ENCODE results near the gene TFEB.

The TFEB gene

DNA sequence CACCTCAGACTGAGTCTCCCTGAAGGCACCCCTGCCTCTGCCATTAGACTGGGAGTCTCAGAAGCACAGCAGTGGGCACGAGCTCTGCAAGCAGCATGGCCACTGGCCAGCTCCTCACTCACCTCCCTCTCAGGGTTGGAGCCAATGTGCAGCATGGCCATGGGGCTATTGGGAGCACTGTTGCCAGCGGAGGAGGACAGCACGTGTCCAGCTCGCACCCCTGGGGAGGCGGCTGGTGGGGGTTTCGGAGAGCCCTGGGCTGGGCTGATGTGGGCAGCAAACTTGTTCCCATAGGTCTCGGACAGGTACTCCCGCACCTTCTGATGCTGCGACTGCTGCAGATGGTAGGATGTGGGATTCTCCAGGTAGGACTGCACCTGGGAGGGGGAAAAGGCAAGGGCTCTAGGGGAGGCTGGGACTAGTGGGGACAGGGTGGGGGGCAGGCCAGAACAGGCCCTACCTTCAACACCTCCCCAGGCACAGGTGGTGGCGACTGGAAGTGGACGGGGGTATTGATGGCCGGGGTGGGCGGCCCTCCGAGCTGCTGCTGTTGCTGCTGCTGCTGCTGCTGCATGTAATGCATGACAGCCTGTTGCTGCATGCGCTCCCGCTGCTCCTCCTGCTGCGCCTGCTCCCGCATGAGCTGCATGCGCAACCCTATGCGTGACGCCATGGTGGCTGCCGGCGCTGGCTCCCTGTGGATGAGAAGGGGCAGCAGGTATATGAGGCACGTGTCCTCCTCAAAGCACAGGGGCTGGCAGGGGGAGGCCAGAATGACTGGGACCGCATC is 44.7 kb downstream of the TFEB start:
- no peak for DNase-seq (ENCODE audit: low spot score)

DNA sequence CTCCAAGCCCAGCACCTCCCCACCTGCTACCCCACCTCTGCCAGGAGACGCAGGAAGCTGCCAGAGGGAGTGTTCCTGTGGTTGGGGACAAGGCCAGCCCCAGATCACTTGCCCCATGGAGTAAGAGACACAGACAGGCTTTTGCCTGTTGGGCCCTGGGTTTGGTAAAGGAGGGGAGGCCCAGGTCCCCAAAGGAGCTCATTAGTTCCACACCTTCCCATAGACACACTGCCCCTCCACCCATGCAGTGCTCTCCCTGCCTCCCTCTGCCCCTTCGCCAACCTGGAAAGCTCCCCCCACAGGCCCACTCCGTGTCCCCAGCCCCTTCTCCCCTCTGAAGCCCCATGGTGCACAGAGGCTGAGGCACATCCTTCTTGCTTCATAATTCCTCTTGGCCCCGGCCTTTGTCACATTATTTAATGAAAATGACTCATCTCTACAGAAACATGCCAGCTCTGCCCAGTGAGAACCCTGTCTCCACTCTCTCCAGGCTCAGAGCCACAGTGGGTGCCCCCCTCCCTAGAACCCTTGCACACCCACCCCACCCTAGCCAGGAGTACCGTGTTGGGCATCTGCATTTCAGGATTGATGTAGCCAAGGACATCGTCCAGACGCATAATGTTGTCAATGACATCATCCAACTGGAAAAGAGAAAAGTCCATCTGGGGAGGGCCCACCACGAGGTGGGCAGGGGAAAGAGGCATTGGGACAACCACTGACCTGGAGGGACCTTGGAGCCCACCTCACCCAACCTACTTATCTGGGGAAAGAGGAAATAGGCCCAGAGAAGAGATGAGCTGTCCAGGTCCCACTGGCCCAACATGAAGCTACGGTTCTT is 46.0 kb downstream of the TFEB start:
- DNase-seq (ENCODE audit: low spot score): no peak

GRCh38 chr6:41688256-41688965 is 47.0 kb downstream of the TFEB start:
- no peak for DNase-seq (ENCODE audit: low spot score)

GRCh38 chr6:41687501-41688175 is 47.8 kb downstream of the TFEB start:
- no peak for DNase-seq (ENCODE audit: low spot score)

DNA sequence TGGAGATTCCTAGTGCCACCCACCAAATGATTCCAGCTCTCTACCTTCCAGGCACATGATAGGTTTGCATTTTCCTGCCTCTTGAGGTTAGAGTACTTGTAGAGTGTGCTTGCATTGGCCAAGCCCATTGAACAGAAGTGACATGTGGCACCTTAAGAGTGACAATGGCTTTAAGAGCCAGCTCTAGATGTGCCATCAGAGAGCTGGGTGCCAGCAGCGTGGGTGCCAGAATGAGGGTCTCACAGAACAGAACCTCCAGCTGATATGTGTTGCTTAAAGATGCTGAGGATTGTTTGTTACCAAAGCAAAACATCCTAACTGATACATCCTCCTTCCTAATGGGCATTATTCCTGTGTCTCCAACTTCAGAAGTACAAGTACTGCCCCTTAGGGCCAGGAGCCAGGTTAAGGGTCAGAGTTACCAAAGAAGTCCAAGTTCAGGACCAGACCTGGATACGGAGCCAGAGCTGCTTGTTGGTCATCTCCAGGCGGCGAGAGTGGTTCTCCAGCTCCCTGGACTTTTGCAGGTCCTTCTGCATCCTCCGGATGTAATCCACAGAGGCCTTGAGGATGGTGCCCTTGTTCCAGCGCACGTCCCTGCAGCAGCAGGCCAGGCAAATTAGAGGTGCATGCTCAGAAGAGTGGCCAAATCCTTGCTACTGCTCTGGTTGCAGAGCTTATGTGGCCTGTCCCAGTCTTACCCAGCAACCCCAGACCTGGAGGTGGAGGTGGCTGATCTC is 49.6 kb downstream of the TFEB start:
- DNase-seq (ENCODE audit: low spot score): no peak

GRCh38 chr6:41684311-41685180 is 50.9 kb downstream of the TFEB start:
- no peak for DNase-seq (ENCODE audit: low spot score)

DNA sequence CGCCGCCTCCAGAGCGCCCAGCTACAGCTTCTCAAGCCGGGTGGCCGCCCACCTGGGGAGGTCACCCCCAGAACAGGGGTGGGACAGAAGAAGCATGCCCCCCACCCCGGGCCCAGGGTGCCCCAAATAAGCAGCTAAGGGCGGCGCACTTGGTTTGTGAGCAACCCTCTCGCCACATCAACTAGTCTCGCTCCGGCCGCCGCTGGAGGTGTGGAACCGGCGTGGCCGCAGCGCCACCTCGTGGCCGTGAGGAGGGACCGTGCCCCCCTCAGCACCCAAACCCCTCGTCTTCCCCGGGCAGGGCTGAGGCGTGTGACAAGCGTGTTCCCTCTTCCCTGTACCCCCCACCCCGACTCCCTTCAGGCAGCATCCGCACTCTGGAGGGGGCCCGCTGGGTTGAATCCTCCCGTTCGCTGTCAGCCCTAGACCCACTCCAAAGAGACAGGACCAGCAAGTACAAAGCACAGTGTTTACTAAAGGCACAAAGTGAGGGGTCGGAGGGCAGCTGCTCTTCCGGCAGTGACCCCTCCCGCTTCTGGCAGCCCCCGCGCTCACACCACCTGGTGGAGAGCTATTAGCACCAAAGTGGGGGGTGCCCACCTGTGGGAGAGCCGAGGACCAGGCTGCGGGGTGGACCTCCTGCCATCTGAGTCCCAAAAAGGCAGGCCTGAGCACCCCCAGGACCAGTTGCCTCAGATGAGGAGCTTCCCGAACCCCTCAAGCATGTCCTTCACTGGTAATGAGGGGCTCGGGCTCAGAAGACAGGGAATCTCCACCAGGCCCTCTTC is 51.7 kb downstream of the TFEB start:
- peak; percentile 94 for DNase-seq (ENCODE audit: low spot score)

DNA sequence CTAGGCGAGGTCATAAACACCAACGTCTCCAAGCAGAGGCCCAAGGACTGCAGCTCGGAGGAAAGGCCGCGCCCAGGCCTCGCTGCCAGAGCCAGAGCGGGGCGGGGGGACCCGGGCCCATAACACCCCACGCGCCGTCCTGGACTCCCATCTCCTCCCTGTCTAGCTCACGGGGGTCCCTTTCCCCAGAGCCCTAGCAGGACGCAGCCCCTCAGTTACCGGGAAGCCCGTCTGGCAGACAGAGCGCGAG is 52.2 kb downstream of the TFEB start:
- DNase-seq (ENCODE audit: low spot score): no peak

- DNase-seq (ENCODE audit: low spot score): no peak
Measured at GRCh38 chr6:41682497-41683272, 52.7 kb downstream of the TFEB start.

GRCh38 chr6:41682056-41682477 is 53.3 kb downstream of the TFEB start:
- peak; percentile 90 for DNase-seq (ENCODE audit: low spot score)

- no peak for DNase-seq (ENCODE audit: low spot score)
Measured at GRCh38 chr6:41680182-41680965, 55.0 kb downstream of the TFEB start.

DNA sequence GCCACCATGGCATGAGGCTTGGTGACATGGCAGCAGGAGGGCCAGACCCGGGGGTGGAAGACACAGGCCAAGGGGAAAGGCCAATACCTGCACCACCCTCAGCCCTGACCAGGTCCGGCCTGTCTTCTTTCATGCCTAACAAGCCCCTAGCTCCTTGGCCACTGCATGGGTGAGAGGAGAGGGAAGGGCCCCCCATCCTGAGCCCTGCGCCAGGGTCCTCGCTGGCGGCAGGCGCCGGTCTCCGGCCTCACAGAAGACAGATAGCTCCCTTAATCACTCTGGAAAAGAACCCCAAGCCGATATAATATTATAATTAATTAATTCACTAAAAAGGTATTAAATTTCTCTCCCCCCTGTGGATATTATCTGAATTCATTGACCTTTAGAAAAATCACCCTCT is 55.7 kb downstream of the TFEB start:
- no peak for DNase-seq (ENCODE audit: low spot score)

DNA sequence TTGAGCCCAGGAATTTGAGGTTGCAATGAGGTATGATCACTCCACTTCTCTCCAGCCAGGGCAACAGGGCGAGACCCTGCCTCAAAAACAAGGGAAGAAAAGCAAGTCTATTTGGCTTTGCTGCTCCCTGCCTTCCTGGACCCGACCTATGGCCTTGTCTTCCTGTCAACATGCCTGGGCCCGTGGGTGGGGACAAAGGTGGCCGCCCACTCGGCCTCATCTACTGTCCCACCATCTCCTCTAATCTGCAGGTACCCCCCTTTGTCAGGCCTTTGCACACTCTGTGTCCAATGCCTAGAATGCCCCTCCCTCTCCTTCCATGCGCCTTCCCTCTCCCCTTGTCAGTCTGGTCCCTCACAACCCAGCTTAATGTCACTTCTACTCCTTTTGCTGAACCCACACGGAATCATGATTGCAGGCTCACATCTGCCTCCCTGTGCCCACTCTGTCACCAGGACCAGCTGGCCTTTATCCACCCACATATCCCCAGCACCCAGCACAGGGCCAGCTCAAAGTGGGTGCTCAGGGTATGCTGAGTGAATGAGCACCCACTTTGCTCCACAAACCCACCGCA is 56.8 kb downstream of the TFEB start:
- no peak for DNase-seq (ENCODE audit: low spot score)

DNA sequence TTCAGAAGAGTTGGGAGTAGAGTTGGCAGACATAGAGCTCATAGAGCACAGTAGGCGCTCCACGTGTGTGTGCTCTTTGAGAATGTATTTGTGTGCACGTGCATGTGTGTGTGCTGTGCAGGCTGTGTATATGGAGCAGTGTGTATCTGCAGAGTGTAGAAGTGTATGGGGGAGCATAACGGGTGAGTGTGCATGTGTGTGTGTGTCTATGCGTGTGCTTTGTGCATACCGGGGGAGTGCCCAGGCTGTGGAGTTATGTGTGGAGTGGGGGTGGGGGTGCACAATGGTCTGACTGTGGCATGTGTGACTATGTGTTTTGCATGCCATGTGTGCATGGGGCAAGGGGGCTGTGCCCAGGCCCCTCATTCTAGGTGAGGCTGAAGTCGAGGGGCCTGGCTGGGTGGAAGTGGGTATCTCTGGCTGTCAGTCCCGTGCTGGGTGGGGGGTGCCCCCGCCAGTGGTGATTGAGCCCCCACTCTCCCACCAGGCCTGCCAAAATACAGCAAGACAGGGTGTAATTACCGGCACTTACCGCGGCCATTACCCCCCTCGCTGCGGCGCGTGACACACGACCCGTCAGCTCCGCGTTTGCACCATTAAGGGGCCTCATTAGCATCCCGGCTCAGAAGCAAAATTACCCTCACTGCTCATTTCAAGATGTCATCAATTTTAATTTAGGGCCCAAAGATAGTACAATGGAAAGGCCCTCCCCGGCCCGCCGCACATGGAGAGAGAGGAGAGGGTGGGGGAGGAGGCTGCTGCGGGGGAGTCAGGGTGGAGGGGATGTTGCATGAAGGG is 58.1 kb downstream of the TFEB start:
- DNase-seq (ENCODE audit: low spot score): no peak

- no peak for DNase-seq (ENCODE audit: low spot score)
Measured at GRCh38 chr6:41676431-41676830, 59.0 kb downstream of the TFEB start.

- DNase-seq (ENCODE audit: low spot score): no peak
Measured at GRCh38 chr6:41675992-41676391, 59.4 kb downstream of the TFEB start.

DNA sequence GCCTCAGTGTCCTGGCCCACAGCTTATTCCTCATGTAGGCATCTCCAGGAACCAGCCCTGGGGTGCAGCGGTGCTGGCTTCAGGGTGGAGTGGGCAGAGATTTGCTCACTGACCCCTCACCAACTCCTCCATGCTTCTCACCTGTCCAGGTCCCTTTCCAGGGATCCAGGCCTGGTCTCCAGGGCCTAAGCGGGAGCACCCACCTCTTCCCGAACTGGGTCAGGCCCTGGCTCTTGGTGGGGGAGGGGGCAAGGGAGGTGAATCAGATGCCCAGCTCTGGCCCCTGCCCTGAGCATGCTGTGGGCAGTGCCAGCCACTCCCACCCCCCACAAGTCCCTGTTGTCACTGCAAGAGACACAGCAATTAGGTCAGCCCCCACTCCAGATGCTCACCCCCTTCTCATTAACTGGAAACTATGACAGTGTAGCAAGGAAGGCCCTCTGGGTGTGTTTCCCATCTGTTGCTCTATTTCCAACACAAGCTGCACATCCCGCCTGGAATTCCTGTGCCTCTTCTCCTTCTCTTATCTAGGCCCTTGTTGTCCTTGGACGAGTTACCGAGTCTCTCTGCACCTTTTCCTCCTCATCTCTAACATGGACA is 60.1 kb downstream of the TFEB start:
- DNase-seq (ENCODE audit: low spot score): no peak
